Kidney epithelial cell (primary cell): ENCODE data around the gene NPC1. TPM values are rescaled to one million over a fixed set of nuclear protein-coding genes. Genes with fewer than 3 reads are reported as not detected.
"Not testable (repeated sequence)": the region's sequence is repeated elsewhere in the genome, so short reads cannot be mapped to it uniquely, and the experiment has no call there.

Experiments used
- DNase-seq: peaks from one replicate; pipeline ENCODE4 v3.0.0-alpha.2; 2010; ENCODE audit warnings: low read depth
- H3K27me3 ChIP-seq: 2 replicates; pipeline ENCODE4 v1.6.0; 2011; ENCODE audit warnings: low read length; ENCODE audit not compliant: control insufficient read depth, insufficient read depth
- H3K36me3 ChIP-seq: 2 replicates; pipeline ENCODE4 v1.5.1; 2011; ENCODE audit warnings: low read length; ENCODE audit not compliant: control insufficient read depth, insufficient read depth
- H3K4me3 ChIP-seq: 2 replicates; pipeline ENCODE4 v1.5.1; 2011; ENCODE audit warnings: low read depth, mild to moderate bottlenecking, control low read depth, low read length
- CTCF ChIP-seq: IDR thresholded peaks from 2 replicates; pipeline ENCODE4 v1.5.1; 2011; ENCODE audit warnings: mild to moderate bottlenecking, moderate library complexity, low read length, control low read depth, inconsistent platforms; ENCODE audit not compliant: insufficient read depth, poor library complexity, severe bottlenecking
- total RNA-seq: library from RNA; depleted of rRNA; stranded (reverse); fragments of >200 nt; gene quantifications from 2 replicates; pipeline ENCODE4 v1.2.3, GENCODE V29; 2015

NPC1 gene
- total RNA-seq, 1 donor from 2014 or later: 111 TPM

- no peak for DNase-seq
- Histone ChIP-seq H3K36me3 (peaks cover 1% of the 10 kb centered on the region), H3K27me3 (no peaks in the 10 kb centered on the region), H3K4me3 (no peak overlapping the region)
- TF ChIP-seq CTCF: no peak
Observed at GRCh38 chr18:23563377-23564043, 22.8 kb downstream of the NPC1 start.

GRCh38 chr18:23560186-23560585, 26.1 kb downstream of the NPC1 start:
- Histone ChIP-seq H3K36me3 (peaks cover 1% of the 10 kb centered on the region), H3K27me3 (no peaks in the 10 kb centered on the region), H3K4me3 (no peak overlapping the region)
- no peak for DNase-seq
- no peak for TF ChIP-seq CTCF

GRCh38 chr18:23557511-23557910, 28.8 kb downstream of the NPC1 start:
- H3K36me3 ChIP-seq, H3K27me3 ChIP-seq, DNase-seq, H3K4me3 ChIP-seq: not testable (repeated sequence)

- no peak for TF ChIP-seq CTCF
- H3K36me3 ChIP-seq: peaks cover 3% of the 10 kb centered on the region
- no peak for DNase-seq
- H3K27me3 ChIP-seq: no peaks in the 10 kb centered on the region
- no peak overlapping the region for H3K4me3 ChIP-seq
Observed at GRCh38 chr18:23556145-23556780, 30.0 kb downstream of the NPC1 start.

GRCh38 chr18:23553887-23554286, 32.4 kb downstream of the NPC1 start:
- Histone ChIP-seq H3K4me3 (no peak overlapping the region), H3K27me3 (no peaks in the 10 kb centered on the region), H3K36me3 (peaks cover 3% of the 10 kb centered on the region)
- TF ChIP-seq CTCF: no peak
- no peak for DNase-seq

- TF ChIP-seq CTCF: no peak
Observed at GRCh38 chr18:23552505-23552904, 33.8 kb downstream of the NPC1 start.

More at GRCh38 chr18:23552505-23552904, 33.8 kb downstream of the NPC1 start:
- no peak overlapping the region for H3K4me3 ChIP-seq
- H3K27me3 ChIP-seq: no peaks in the 10 kb centered on the region
- peaks cover 3% of the 10 kb centered on the region for H3K36me3 ChIP-seq
- DNase-seq: no peak
